SKM-1 (cell line): ENCODE results near the gene FGF11.

Experiments
- DNase-seq: peaks from one replicate; lab custom pipeline; 2025; ENCODE audit not compliant: unreplicated experiment; lab: John Stamatoyannopoulos, UW

Gene FGF11

GRCh38 chr17:7429722-7430121 is 9.6 kb upstream of the FGF11 start:
- no peak for DNase-seq

- no peak for DNase-seq
Observed at GRCh38 chr17:7431231-7431630, 8.1 kb upstream of the FGF11 start.

GRCh38 chr17:7432296-7432695 is 7.0 kb upstream of the FGF11 start:
- no peak for DNase-seq

- DNase-seq = peak; percentile 15
Observed at GRCh38 chr17:7435676-7436555, 3.4 kb upstream of the FGF11 start.

- peak; percentile 4 for DNase-seq
Observed at GRCh38 chr17:7436556-7437368, 2.5 kb upstream of the FGF11 start.

GRCh38 chr17:7437369-7437863 is 1.9 kb upstream of the FGF11 start:
- no peak for DNase-seq

GRCh38 chr17:7437950-7438614 is 1.2 kb upstream of the FGF11 start:
- no peak for DNase-seq

- DNase-seq = no peak
Observed at GRCh38 chr17:7438656-7439460, 454 bp upstream of the FGF11 start.

- no peak for DNase-seq
Observed at GRCh38 chr17:7440113-7440833, 961 bp downstream of the FGF11 start.

GRCh38 chr17:7440834-7441195 is 1.5 kb downstream of the FGF11 start:
- no peak for DNase-seq

- DNase-seq = no peak
Observed at GRCh38 chr17:7441266-7441665, 2.0 kb downstream of the FGF11 start.

GRCh38 chr17:7442142-7442541 is 2.8 kb downstream of the FGF11 start:
- DNase-seq = no peak

- DNase-seq = no peak
Observed at GRCh38 chr17:7443499-7444485, 4.5 kb downstream of the FGF11 start.

- DNase-seq = no peak
Observed at GRCh38 chr17:7444682-7445618, 5.6 kb downstream of the FGF11 start, which contains the start of gene CHRNB1. Gene CHRNB1, plus strand, starts transcription at chr17:7445061. Its CDS starts 67 bp downstream, at chr17:7445128.

- DNase-seq = no peak
Observed at GRCh38 chr17:7445619-7445968, 6.3 kb downstream of the FGF11 start.

- no peak for DNase-seq
Observed at GRCh38 chr17:7448461-7448860, 9.1 kb downstream of the FGF11 start.

- DNase-seq = no peak
Observed at GRCh38 chr17:7459961-7460545, 20.7 kb downstream of the FGF11 start.
